ENCODE results near the gene LYPD1.

The LYPD1 gene

GRCh38 chr2:132597166-132597565 is 72.8 kb downstream of the LYPD1 start:
- no peak overlapping the region for H3K4me3 ChIP-seq (ENCODE audit: low read depth, low read length)
- DNase-seq (ENCODE audit: low read depth) = no peak
- no peak for TF ChIP-seq CTCF (IDR thresholded peaks at IDR 0.05; ENCODE audit: control insufficient read depth, extremely low read depth, insufficient read depth)

GRCh38 chr2:132595693-132596092 is 74.3 kb downstream of the LYPD1 start:
- no peak for DNase-seq (ENCODE audit: low read depth)
- TF ChIP-seq CTCF (IDR thresholded peaks at IDR 0.05; ENCODE audit: control insufficient read depth, extremely low read depth, insufficient read depth) = no peak

GRCh38 chr2:132595186-132595585 is 74.8 kb downstream of the LYPD1 start:
- DNase-seq (ENCODE audit: low read depth) = no peak
- no peak overlapping the region for H3K4me3 ChIP-seq (ENCODE audit: low read depth, low read length)
- no peak for TF ChIP-seq CTCF (IDR thresholded peaks at IDR 0.05; ENCODE audit: control insufficient read depth, extremely low read depth, insufficient read depth)

More at GRCh38 chr2:132595693-132596092, 74.3 kb downstream of the LYPD1 start:
- H3K4me3 ChIP-seq (ENCODE audit: low read depth, low read length) = no peak overlapping the region

Measured in LNCaP clone FGC (cell line).